B cell (primary cell): ENCODE results near the gene CXCR2. TPM values are rescaled to one million over a fixed set of nuclear protein-coding genes. Genes with fewer than 3 reads are reported as not detected.

ENCODE experiments used
- ATAC-seq: fragments of 200-7000 bp; cut with Tn5 transposase; one replicate; pipeline ENCODE4 v1.10.0; 2021; ENCODE audit warnings: low read depth, mild to moderate bottlenecking, moderate number of reproducible peaks, moderate library complexity
- CTCF ChIA-PET: fragments of 350-600 bp; sonication (Branson Sonifier 250); formaldehyde crosslinking; loops from one replicate; lab custom pipeline; 2021; ENCODE audit warnings: antibody characterized with exemption, inconsistent platforms; lab: Charles Lee
- POLR2A ChIA-PET: fragments of 350-600 bp; sonication (Branson Sonifier 250); formaldehyde crosslinking; loops from one replicate; lab custom pipeline; 2021; ENCODE audit warnings: antibody characterized with exemption; lab: Charles Lee
- DNase-seq: peaks from one replicate; pipeline ENCODE4 v3.0.0; 2013
- H2AFZ ChIP-seq: 2 replicates; pipeline ENCODE4 v1.6.1; 2012; ENCODE audit warnings: mild to moderate bottlenecking, low read depth, low read length; ENCODE audit not compliant: insufficient read depth, poor library complexity, severe bottlenecking
- H3K27ac ChIP-seq, 2 donors: 1 replicate in 1 of 2; 2 replicates in 1 of 2; pipeline ENCODE4 v1.5.1; 2012 to 2013; ENCODE audit warnings: low read length in 2 of 2, mild to moderate bottlenecking in 2 of 2, moderate library complexity in 1 of 2
- H3K27me3 ChIP-seq, 4 experiments: fragments of 200-600 bp in 1 of 4; sonication (generic) in 1 of 4; replicated peaks in 1 of 4; 1 replicate in 2 of 4; 2 replicates in 2 of 4; pipeline versions ENCODE4 v1.6.1 to v1.7.0; 2013 to 2016; ENCODE audit warnings: low read length in 3 of 4, mild to moderate bottlenecking in 2 of 4, mixed read lengths in 1 of 4, moderate library complexity in 1 of 4; ENCODE audit not compliant: insufficient read depth in 4 of 4, control insufficient read depth in 3 of 4; ENCODE audit errors: control extremely low read depth in 1 of 4
- H3K36me3 ChIP-seq, 2 experiments: replicated peaks in 1 of 2; 1 replicate in 1 of 2; 2 replicates in 1 of 2; pipeline versions ENCODE4 v1.6.1 to v1.7.1; 2013; ENCODE audit warnings: low read length in 1 of 2; ENCODE audit not compliant: insufficient read depth in 2 of 2, control insufficient read depth in 1 of 2; ENCODE audit errors: control extremely low read depth in 1 of 2, extremely low read depth in 1 of 2
- H3K4me1 ChIP-seq, 2 donors: fragments of 200-600 bp in 1 of 2; sonication (generic) in 1 of 2; 1 replicate in 1 of 2; 2 replicates in 1 of 2; pipeline versions ENCODE4 v1.5.1 to v1.6.1; 2013 to 2017; ENCODE audit warnings: low read length in 2 of 2; ENCODE audit not compliant: control insufficient read depth in 2 of 2, insufficient read depth in 2 of 2
- H3K4me2 ChIP-seq: replicated peaks from 2 replicates; pipeline ENCODE3; 2012; ENCODE audit warnings: mild to moderate bottlenecking, low read depth, low read length; ENCODE audit not compliant: poor library complexity, severe bottlenecking
- H3K4me3 ChIP-seq, 5 experiments: fragments of 200-600 bp in 1 of 5; sonication (generic) in 1 of 5; 1 replicate in 3 of 5; 2 replicates in 2 of 5; pipeline versions ENCODE4 v1.5.1 to v1.7.0; 2011 to 2016; ENCODE audit warnings: low read length in 4 of 5, mild to moderate bottlenecking in 4 of 5, low read depth in 2 of 5, control low read depth in 1 of 5, moderate library complexity in 1 of 5; ENCODE audit not compliant: insufficient read depth in 1 of 5; ENCODE audit errors: control extremely low read depth in 1 of 5, extremely low read depth in 1 of 5
- H3K79me2 ChIP-seq: fragments of 200-600 bp; sonication (generic); one replicate; pipeline ENCODE4 v1.6.0; 2016; ENCODE audit warnings: low read length; ENCODE audit not compliant: control insufficient read depth, insufficient read depth
- H3K9ac ChIP-seq: fragments of 200-600 bp; sonication (generic); 2 replicates; pipeline ENCODE4 v1.6.1; 2017; ENCODE audit warnings: mild to moderate bottlenecking, low read length, moderate library complexity
- H3K9me3 ChIP-seq, 3 donors: one replicate each; pipeline versions ENCODE4 v1.6.1 to v1.7.1; 2013; ENCODE audit warnings: low read length in 2 of 3; ENCODE audit not compliant: control insufficient read depth in 2 of 3, insufficient read depth in 1 of 3; ENCODE audit errors: control extremely low read depth in 1 of 3
- H4K20me1 ChIP-seq: 2 replicates; pipeline ENCODE4 v1.6.0; 2012; ENCODE audit warnings: mild to moderate bottlenecking, low read length; ENCODE audit not compliant: insufficient read depth, control insufficient read depth, poor library complexity, severe bottlenecking
- H3K27ac Mint-ChIP-seq: one replicate; pipeline ENCODE4 v1.8.0; 2021; ENCODE audit warnings: mixed read lengths
- H3K27me3 Mint-ChIP-seq: one replicate; pipeline ENCODE4 v1.8.0; 2021; ENCODE audit warnings: mixed read lengths
- H3K4me1 Mint-ChIP-seq: one replicate; pipeline ENCODE4 v1.8.0; 2021; ENCODE audit warnings: mixed read lengths
- H3K4me3 Mint-ChIP-seq: one replicate; pipeline ENCODE4 v1.8.0; 2021; ENCODE audit warnings: mixed read lengths
- H3K9me3 Mint-ChIP-seq: one replicate; pipeline ENCODE4 v1.8.0; 2022; ENCODE audit warnings: mixed read lengths; ENCODE audit not compliant: insufficient read depth
- CTCF ChIP-seq: fragments of 200-600 bp; IDR thresholded peaks from one replicate; pipeline ENCODE4 v1.8.0; 2022; ENCODE audit warnings: antibody characterized with exemption, mild to moderate bottlenecking
- EZH2 ChIP-seq: IDR thresholded peaks from 2 replicates; pipeline ENCODE4 v1.6.1; 2012; ENCODE audit warnings: borderline replicate concordance, low read depth, mild to moderate bottlenecking, moderate library complexity, low read length; ENCODE audit not compliant: insufficient read depth, poor library complexity, severe bottlenecking
- WGBS: methylation state at CpG from one replicate; pipeline ENCODE4 v1.1.5; 2013; ENCODE audit warnings: missing lambda C conversion rate; ENCODE audit not compliant: insufficient coverage; 5-methylcytosine and 5-hydroxymethylcytosine counted together
- intact Hi-C: fragments of 100-400 bp; cut with micrococcal nuclease; formaldehyde crosslinking; loops from one replicate; pipeline ENCODE4 v1.10.0; 2022
- polyA plus RNA-seq: library from polyadenylated mRNA; depleted of rRNA; stranded (reverse); fragments of >200 nt; gene quantifications from 2 replicates; pipeline ENCODE4 v1.2.3, GENCODE V29; 2012
- total RNA-seq, 2 donors: library from RNA; stranded (reverse); fragments of 120-200 nt in 1 of 2; gene quantifications; 1 replicate in 1 of 2; 2 replicates in 1 of 2; pipeline versions ENCODE4 v1.2.3 to v1.2.4, GENCODE V29; 2013 to 2022

The CXCR2 gene
- total and polyA plus RNA-seq, 2 donors (not counting 1 experiment from before 2014, with no cell fraction given): 0.03 TPM; not detected in 1

DNA sequence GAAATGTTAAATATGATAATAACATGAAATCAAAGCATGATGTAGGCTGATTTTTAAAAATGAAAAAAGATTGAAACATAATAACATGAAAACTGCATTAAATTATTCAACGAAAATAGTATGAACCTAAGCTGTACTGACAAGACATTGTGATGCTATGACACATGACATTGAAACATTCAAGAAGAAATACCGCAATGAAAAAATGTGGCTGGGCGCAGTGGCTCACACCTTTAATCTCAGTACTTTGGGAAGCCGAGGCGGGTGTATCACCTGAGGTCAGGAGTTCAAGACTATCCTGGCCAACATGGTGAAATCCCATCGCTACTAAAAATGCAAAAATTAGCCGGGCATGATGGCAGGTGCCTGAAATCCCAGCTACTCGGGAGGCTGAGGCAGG, 26.3 kb downstream of the CXCR2 start:
- Histone ChIP-seq H3K9ac (no peak overlapping the region), H3K4me3 (no peak overlapping the region), H3K4me2 (no peak overlapping the region), H3K4me1 (peaks cover 9 to 10% of the 10 kb centered on the region in 2 donors), H3K79me2 (no peaks in the 10 kb centered on the region), H3K27ac (no peak overlapping the region), H4K20me1 (no peaks in the 10 kb centered on the region), H3K9me3 (no peaks in the 10 kb centered on the region), H2AFZ (no peak overlapping the region), H3K27me3 (no peaks in the 10 kb centered on the region), H3K36me3 (no peaks in the 10 kb centered on the region)
- no peak for DNase-seq
- WGBS: 90% methylated on average over 7 of the region's 8 CpGs
- H3K9me3 Mint-ChIP-seq: no peaks in the 10 kb centered on the region
- intact Hi-C loops: no loop called here
- H3K4me1 Mint-ChIP-seq: peaks cover 14% of the 10 kb centered on the region
- H3K4me3 Mint-ChIP-seq: no peak overlapping the region
- POLR2A ChIA-PET: no interaction called here
- TF ChIP-seq CTCF: no peak
- TF ChIP-seq EZH2: no peak
- H3K27ac Mint-ChIP-seq: no peak overlapping the region
- ATAC-seq: no peak
- H3K27me3 Mint-ChIP-seq: peaks cover 25% of the 10 kb centered on the region
- CTCF ChIA-PET: no interaction called here

GRCh38 chr2:218152777-218153176, 26.9 kb downstream of the CXCR2 start:
- WGBS: 85% methylated on average over 1 of the region's 1 CpG
- Mint-ChIP-seq H3K27ac (no peak overlapping the region), H3K4me3 (no peak overlapping the region), H3K9me3 (peaks cover 2% of the 10 kb centered on the region), H3K4me1 (peaks cover 14% of the 10 kb centered on the region), H3K27me3 (peaks cover 30% of the 10 kb centered on the region)
- DNase-seq: no peak
- no peak overlapping the region for H2AFZ ChIP-seq
- H3K4me2 ChIP-seq: no peak overlapping the region
- no peaks in the 10 kb centered on the region for H3K36me3 ChIP-seq
- intact Hi-C loops: no loop called here
- TF ChIP-seq CTCF: no peak
- no peak for TF ChIP-seq EZH2
- ChIA-PET POLR2A (no interaction called here), CTCF (interaction anchor here (1.7 kb wide), 1 partner anchor 16 kb away, joined by 4 read pairs; no protein-coding TSS in a partner anchor)
- H3K4me3 ChIP-seq: no peak overlapping the region
- H4K20me1 ChIP-seq: no peaks in the 10 kb centered on the region
- H3K9me3 ChIP-seq: no peaks in the 10 kb centered on the region
- ATAC-seq: no peak
- H3K9ac ChIP-seq: no peak overlapping the region
- no peak overlapping the region for H3K27ac ChIP-seq
- no peaks in the 10 kb centered on the region for H3K79me2 ChIP-seq
- H3K27me3 ChIP-seq: no peaks in the 10 kb centered on the region
- H3K4me1 ChIP-seq: peaks cover 9 to 10% of the 10 kb centered on the region in 2 donors
